OCI-LY1 (cell line): Measurements from ENCODE around the gene TLL2.
A peak's percentile ranks its signal among the peaks of the same experiment; 100 is the strongest.

Experiments
- H2AFZ ChIP-seq: fragments of 200-600 bp; sonication (generic), shearing (Covaris generic); 2 replicates; pipeline ENCODE4 v1.6.0; 2014; ENCODE audit warnings: antibody characterized with exemption, mild to moderate bottlenecking, low read length
- H3F3A ChIP-seq: fragments of 200-600 bp; sonication (generic), shearing (Covaris generic); 2 replicates; pipeline ENCODE4 v1.6.0; 2014; ENCODE audit warnings: mild to moderate bottlenecking, antibody characterized with exemption, low read length, moderate library complexity; ENCODE audit not compliant: insufficient read depth
- H3K27ac ChIP-seq: fragments of 200-600 bp; sonication (generic); 2 replicates; pipeline ENCODE4 v1.5.1; 2014; ENCODE audit warnings: low read length, mixed run types, mild to moderate bottlenecking, low read depth; ENCODE audit not compliant: poor library complexity, severe bottlenecking
- H3K27me3 ChIP-seq: fragments of 200-600 bp; sonication (generic); 2 replicates; pipeline ENCODE4 v1.6.0; 2014; ENCODE audit warnings: antibody characterized with exemption, mild to moderate bottlenecking, low read length, moderate library complexity; ENCODE audit not compliant: insufficient read depth
- H3K36me3 ChIP-seq: fragments of 200-600 bp; sonication (generic); 2 replicates; pipeline ENCODE4 v1.6.1; 2014; ENCODE audit warnings: mild to moderate bottlenecking, antibody characterized with exemption, low read length, moderate library complexity, mixed read lengths; ENCODE audit not compliant: insufficient read depth
- H3K4me1 ChIP-seq: fragments of 200-600 bp; sonication (generic); 2 replicates; pipeline ENCODE4 v1.5.1; 2014; ENCODE audit warnings: mild to moderate bottlenecking, low read length, moderate library complexity; ENCODE audit not compliant: insufficient read depth, severe bottlenecking
- H3K4me2 ChIP-seq: fragments of 200-600 bp; sonication (generic), shearing (Covaris generic); 2 replicates; pipeline ENCODE4 v1.6.1; 2014; ENCODE audit warnings: low read length
- H3K4me3 ChIP-seq: fragments of 200-600 bp; sonication (generic); 2 replicates; pipeline ENCODE4 v1.5.1; 2014; ENCODE audit warnings: low read length, low read depth, mild to moderate bottlenecking, mixed read lengths; ENCODE audit not compliant: poor library complexity, severe bottlenecking
- H3K79me2 ChIP-seq: fragments of 200-600 bp; shearing (Covaris generic); 2 replicates; pipeline ENCODE4 v1.6.1; 2016; ENCODE audit warnings: mixed run types, low read length, mixed read lengths; ENCODE audit not compliant: insufficient read depth
- H3K9ac ChIP-seq: fragments of 200-600 bp; sonication (generic), shearing (Covaris generic); 2 replicates; pipeline ENCODE4 v1.6.1; 2014; ENCODE audit warnings: mild to moderate bottlenecking, low read length, mixed read lengths
- H3K9me2 ChIP-seq: fragments of 200-600 bp; sonication (generic), shearing (Covaris generic); 2 replicates; pipeline ENCODE4 v1.6.1; 2014; ENCODE audit warnings: low read depth, mild to moderate bottlenecking, low read length, mixed read lengths
- H3K9me3 ChIP-seq: fragments of 200-600 bp; shearing (Covaris generic); 2 replicates; pipeline ENCODE4 v1.6.1; 2014; ENCODE audit warnings: low read length, mixed read lengths
- H4K20me1 ChIP-seq: fragments of 200-600 bp; sonication (generic), shearing (Covaris generic); 2 replicates; pipeline ENCODE4 v1.6.0; 2016; ENCODE audit warnings: mild to moderate bottlenecking, low read length; ENCODE audit not compliant: insufficient read depth
- EZH2 ChIP-seq: fragments of 200-600 bp; sonication (generic), shearing (Covaris generic); IDR thresholded peaks from 2 replicates; pipeline ENCODE4 v1.8.0; 2017; ENCODE audit warnings: borderline replicate concordance, mixed run types, mild to moderate bottlenecking, antibody characterized with exemption, low read length, moderate library complexity, mixed read lengths
- TF ChIP-seq, protein P1 (sequence below): fragments of 200-600 bp; sonication (generic), shearing (Covaris generic); IDR thresholded peaks from 2 replicates; pipeline ENCODE4 v1.5.1; 2017; ENCODE audit warnings: mild to moderate bottlenecking, antibody characterized with exemption, low read length, moderate library complexity, mixed read lengths

TLL2 gene

DNA sequence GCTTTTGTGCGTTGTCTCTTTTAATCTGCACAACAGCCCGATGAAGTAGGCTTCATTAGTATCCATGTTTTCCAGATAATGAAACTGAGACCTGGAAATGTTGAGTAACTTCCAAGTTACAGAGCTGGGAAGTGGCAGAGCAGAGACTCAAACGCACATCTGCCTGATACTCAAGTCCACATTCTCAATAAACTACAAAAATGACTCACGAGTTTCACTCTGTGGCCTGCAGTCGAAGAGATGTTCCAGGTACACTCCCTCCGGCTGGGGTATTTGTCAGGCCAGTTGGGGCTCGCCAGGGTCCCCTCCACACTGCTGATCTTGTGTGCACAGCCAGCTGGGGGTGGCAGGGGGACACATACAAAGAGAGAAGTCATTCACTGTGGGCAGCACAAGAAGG is 137.2 kb downstream of the TLL2 start:
- Histone ChIP-seq H3K27me3 (no peaks in the 10 kb centered on the region), H3K9me2 (no peaks in the 10 kb centered on the region), H3K79me2 (no peaks in the 10 kb centered on the region), H3K27ac (no peak overlapping the region), H3K9ac (no peak overlapping the region), H3K4me2 (no peak overlapping the region), H3K4me1 (peaks cover 5% of the 10 kb centered on the region), H2AFZ (no peak overlapping the region), H3K9me3 (no peaks in the 10 kb centered on the region), H3K4me3 (no peak overlapping the region), H3K36me3 (no peaks in the 10 kb centered on the region), H3F3A (no peaks in the 10 kb centered on the region), H4K20me1 (no peaks in the 10 kb centered on the region)
- TF ChIP-seq, protein P1, sequence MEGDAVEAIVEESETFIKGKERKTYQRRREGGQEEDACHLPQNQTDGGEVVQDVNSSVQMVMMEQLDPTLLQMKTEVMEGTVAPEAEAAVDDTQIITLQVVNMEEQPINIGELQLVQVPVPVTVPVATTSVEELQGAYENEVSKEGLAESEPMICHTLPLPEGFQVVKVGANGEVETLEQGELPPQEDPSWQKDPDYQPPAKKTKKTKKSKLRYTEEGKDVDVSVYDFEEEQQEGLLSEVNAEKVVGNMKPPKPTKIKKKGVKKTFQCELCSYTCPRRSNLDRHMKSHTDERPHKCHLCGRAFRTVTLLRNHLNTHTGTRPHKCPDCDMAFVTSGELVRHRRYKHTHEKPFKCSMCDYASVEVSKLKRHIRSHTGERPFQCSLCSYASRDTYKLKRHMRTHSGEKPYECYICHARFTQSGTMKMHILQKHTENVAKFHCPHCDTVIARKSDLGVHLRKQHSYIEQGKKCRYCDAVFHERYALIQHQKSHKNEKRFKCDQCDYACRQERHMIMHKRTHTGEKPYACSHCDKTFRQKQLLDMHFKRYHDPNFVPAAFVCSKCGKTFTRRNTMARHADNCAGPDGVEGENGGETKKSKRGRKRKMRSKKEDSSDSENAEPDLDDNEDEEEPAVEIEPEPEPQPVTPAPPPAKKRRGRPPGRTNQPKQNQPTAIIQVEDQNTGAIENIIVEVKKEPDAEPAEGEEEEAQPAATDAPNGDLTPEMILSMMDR = no peak
- no peak for TF ChIP-seq EZH2

DNA sequence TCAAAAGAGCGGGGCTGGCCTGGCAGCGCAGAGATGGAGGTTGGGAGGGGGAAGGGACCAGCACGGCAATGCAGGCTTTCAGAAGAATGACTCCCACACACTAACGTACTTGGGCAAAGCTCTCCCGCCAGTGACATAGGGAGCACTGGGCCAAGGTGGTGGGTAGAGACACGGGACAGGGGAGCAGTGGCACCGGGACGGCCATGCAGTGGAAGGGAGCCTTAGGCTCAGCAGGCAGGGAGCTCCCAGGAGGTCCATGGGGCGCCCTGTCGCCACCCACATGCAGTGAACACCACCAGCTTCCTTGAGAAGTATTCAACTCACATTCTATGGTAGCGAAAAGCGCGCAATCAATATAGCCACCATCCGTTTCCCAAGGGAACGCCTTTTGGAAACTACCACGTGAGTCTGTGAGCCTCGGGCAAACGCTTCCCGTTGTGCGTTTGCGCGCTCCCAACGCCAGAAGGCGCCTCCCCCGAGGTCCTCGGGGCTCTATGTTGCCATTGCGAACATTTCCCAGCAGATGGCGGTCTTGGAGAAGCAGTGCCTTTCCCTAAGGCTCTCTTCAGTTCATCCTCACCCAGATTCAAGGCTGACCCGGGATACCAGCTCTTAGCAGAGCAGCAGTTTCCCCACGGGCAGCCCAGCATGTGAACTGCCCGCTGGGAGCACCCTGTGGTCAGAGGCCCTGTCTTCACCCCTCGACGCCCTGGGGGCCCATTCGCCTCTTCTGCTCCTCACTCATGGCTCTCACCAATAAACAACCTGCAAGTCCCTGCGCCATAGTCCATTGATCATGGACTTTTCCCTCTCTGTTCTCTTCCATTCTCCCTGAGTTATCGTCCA is 138.5 kb downstream of the TLL2 start:
- Histone ChIP-seq H3F3A (no peaks in the 10 kb centered on the region), H3K9me2 (no peaks in the 10 kb centered on the region), H2AFZ (no peak overlapping the region), H3K79me2 (no peaks in the 10 kb centered on the region), H3K27me3 (no peaks in the 10 kb centered on the region), H3K27ac (no peak overlapping the region), H3K9ac (peak overlapping the region; percentile 52; the same call in 1 of the 2 replicates), H3K4me3 (peak overlapping the region; percentile 57), H3K9me3 (no peaks in the 10 kb centered on the region), H3K4me2 (peak overlapping the region; percentile 80), H3K36me3 (no peaks in the 10 kb centered on the region), H3K4me1 (peaks cover 5% of the 10 kb centered on the region), H4K20me1 (no peaks in the 10 kb centered on the region)
- TF ChIP-seq, protein P1 = peak; percentile 78
- no peak for TF ChIP-seq EZH2

DNA sequence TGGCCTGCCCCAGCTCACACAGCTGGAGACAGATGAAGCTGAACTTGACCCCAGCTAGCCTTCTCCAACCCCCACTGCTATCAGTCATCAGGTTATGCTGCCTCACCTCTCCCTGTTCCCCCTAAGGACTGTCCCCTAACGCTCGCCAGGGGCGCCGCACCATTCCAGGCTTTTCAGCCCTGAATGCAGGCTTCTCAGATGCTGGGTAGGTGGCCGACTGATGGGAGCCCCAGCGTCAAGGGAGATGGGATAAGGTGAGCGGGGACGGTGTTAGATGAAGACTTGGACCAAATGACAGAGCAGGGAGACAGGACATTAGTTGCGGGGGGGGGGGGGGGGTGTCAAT is 139.1 kb downstream of the TLL2 start:
- Histone ChIP-seq H4K20me1 (no peaks in the 10 kb centered on the region), H3K4me1 (peaks cover 5% of the 10 kb centered on the region), H3K27me3 (no peaks in the 10 kb centered on the region), H3K4me2 (peak overlapping the region; percentile 80), H3K4me3 (peak overlapping the region; percentile 57), H3K9ac (no peak overlapping the region; the same call in 1 of the 2 replicates), H3K9me3 (no peaks in the 10 kb centered on the region), H2AFZ (no peak overlapping the region), H3K27ac (no peak overlapping the region), H3K36me3 (no peaks in the 10 kb centered on the region), H3F3A (no peaks in the 10 kb centered on the region), H3K9me2 (no peaks in the 10 kb centered on the region), H3K79me2 (no peaks in the 10 kb centered on the region)
- TF ChIP-seq, protein P1 = no peak
- no peak for TF ChIP-seq EZH2
